HG03135 (cell line): ENCODE data around the gene NKRF.
A peak's percentile ranks its signal among the peaks of the same experiment; 100 is the strongest.

Source experiments
- ATAC-seq: cut with Tn5 transposase; IDR thresholded peaks from one replicate; pipeline ENCODE4 v1.9.1; 2021; ENCODE audit warnings: mild to moderate bottlenecking, moderate library complexity; ENCODE audit not compliant: unreplicated experiment

Gene NKRF

GRCh38 chrX:119617517-119618164 lies 11.4 kb upstream of the NKRF start:
- ATAC-seq: peak; percentile 64

GRCh38 chrX:119614776-119615175 lies 8.6 kb upstream of the NKRF start:
- ATAC-seq: no peak

- no peak for ATAC-seq
These were observed 780 bp upstream of the NKRF start for GRCh38 chrX:119607018-119607389.

GRCh38 chrX:119605464-119606279 lies 552 bp downstream of the NKRF start:
- ATAC-seq: peak; percentile 31

GRCh38 chrX:119604766-119605463 lies 1.3 kb downstream of the NKRF start:
- no peak for ATAC-seq

- no peak for ATAC-seq
These were observed 3.4 kb downstream of the NKRF start for GRCh38 chrX:119602701-119603255.

GRCh38 chrX:119589810-119590209 lies 16.4 kb downstream of the NKRF start:
- ATAC-seq: no peak

GRCh38 chrX:119583431-119584059 lies 22.7 kb downstream of the NKRF start:
- no peak for ATAC-seq

- no peak for ATAC-seq
These were observed 26.8 kb downstream of the NKRF start for GRCh38 chrX:119579414-119579813.

- ATAC-seq: peak; percentile 78
These were observed 31.6 kb downstream of the NKRF start, which contains the start of gene UBE2A for GRCh38 chrX:119574394-119575266. TSS of gene UBE2A (plus strand) at chrX:119574563. CDS start at chrX:119574712, 149 bp downstream.

- peak; percentile 11 for ATAC-seq
These were observed 32.3 kb downstream of the NKRF start for GRCh38 chrX:119573840-119574393.

- ATAC-seq: no peak
These were observed 33.0 kb downstream of the NKRF start for GRCh38 chrX:119573222-119573621.

- ATAC-seq: no peak
These were observed 35.8 kb downstream of the NKRF start for GRCh38 chrX:119570351-119570835.

- peak; percentile 90 for ATAC-seq
These were observed 41.0 kb downstream of the NKRF start, which contains the start of gene STEEP1 for GRCh38 chrX:119565107-119565663. TSS of gene STEEP1 (minus strand) at chrX:119565409. CDS start at chrX:119565355, 54 bp downstream.

GRCh38 chrX:119552508-119552907 lies 53.7 kb downstream of the NKRF start:
- no peak for ATAC-seq

GRCh38 chrX:119549327-119550016 lies 56.8 kb downstream of the NKRF start:
- no peak for ATAC-seq

GRCh38 chrX:119541188-119541587 lies 65.0 kb downstream of the NKRF start:
- no peak for ATAC-seq

- no peak for ATAC-seq
These were observed 66.4 kb downstream of the NKRF start for GRCh38 chrX:119539872-119540271.
